ENCODE results near the gene ACOT11.

ACOT11 gene

GRCh38 chr1:54538538-54538937 lies 9.5 kb upstream of the ACOT11 start:
- no peak for DNase-seq

- DNase-seq: no peak
Measured at GRCh38 chr1:54540582-54541295, 7.3 kb upstream of the ACOT11 start.

GRCh38 chr1:54542120-54542961 lies 5.7 kb upstream of the ACOT11 start:
- peak; percentile 81 for DNase-seq

- DNase-seq: no peak
Measured at GRCh38 chr1:54542962-54543539, 5.0 kb upstream of the ACOT11 start.

GRCh38 chr1:54543729-54544496 lies 4.1 kb upstream of the ACOT11 start:
- no peak for DNase-seq

- no peak for DNase-seq
Measured at GRCh38 chr1:54545916-54546635, 2.0 kb upstream of the ACOT11 start.

GRCh38 chr1:54546651-54547401 lies 1.2 kb upstream of the ACOT11 start:
- DNase-seq: no peak

- DNase-seq: no peak
Measured at GRCh38 chr1:54548389-54549044, 489 bp downstream of the ACOT11 start.

- no peak for DNase-seq
Measured at GRCh38 chr1:54549181-54549924, 1.3 kb downstream of the ACOT11 start.

- DNase-seq: no peak
Measured at GRCh38 chr1:54551891-54552290, 3.9 kb downstream of the ACOT11 start.

GRCh38 chr1:54553602-54554313 lies 5.7 kb downstream of the ACOT11 start:
- DNase-seq: no peak

GRCh38 chr1:54556110-54556509 lies 8.1 kb downstream of the ACOT11 start:
- no peak for DNase-seq

- DNase-seq: no peak
Measured at GRCh38 chr1:54557671-54558355, 9.8 kb downstream of the ACOT11 start.

- peak; percentile 56 for DNase-seq
Measured at GRCh38 chr1:54558434-54559030, 10.5 kb downstream of the ACOT11 start.

- DNase-seq: no peak
Measured at GRCh38 chr1:54559111-54559548, 11.1 kb downstream of the ACOT11 start.

- no peak for DNase-seq
Measured at GRCh38 chr1:54559771-54560231, 11.8 kb downstream of the ACOT11 start.

- DNase-seq: no peak
Measured at GRCh38 chr1:54564312-54565112, 16.5 kb downstream of the ACOT11 start.

All from left hindlimb (tissue), 1 donor.